Activated CD4-positive, CD25-positive, alpha-beta regulatory T cell treated with anti-CD3 and anti-CD28 coated beads, Interleukin-2, amount 50 U/mL, for 24 hours (primary cell): ENCODE results near the gene NAPEPLD.
A peak's percentile ranks its signal among the peaks of the same experiment; 100 is the strongest.
"Not testable (repeated sequence)": the region's sequence is repeated elsewhere in the genome, so short reads cannot be mapped to it uniquely, and the experiment has no call there.

Experiments used
- ATAC-seq, 2 donors: fragments of 150-1000 bp; cut with Tn5 transposase; one replicate each; pipeline ENCODE4 v1.10.0; 2021; ENCODE audit warnings: mild to moderate bottlenecking in 1 of 2, moderate library complexity in 1 of 2

The NAPEPLD gene

DNA sequence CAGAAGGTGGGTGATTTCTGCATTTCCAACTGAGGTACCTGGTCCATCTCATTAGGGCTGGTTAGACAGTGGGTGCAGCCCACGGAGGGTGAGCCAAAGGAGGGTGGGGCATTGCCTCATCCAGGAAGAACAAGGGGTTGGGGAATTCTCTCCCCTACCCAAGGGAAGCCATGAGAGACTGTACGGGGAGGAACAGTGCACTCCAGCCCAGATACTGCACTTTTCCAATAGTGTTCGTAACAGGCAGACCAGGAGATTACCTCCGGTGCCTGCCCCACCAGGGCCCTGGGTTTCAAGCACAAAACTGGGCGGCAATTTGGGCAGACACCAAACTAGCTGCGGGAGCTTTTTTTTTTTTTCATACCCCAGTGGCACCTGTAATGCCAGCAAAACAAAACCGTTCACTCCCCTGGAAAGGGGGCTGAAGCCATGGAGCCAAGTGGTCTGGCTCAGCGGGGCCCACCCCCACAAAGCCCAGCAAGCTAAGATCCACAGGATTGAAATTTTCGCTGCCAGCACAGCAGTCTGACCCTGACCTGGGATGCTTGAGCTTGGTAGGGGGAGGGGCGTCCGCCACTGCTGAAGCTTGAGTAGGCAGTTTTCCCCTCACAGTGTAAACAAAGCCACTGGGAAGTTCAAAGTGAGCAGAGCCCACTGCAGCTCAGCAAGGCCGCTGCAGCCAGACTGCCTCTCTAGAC is 42.7 kb downstream of the NAPEPLD start:
- ATAC-seq: no peak

DNA sequence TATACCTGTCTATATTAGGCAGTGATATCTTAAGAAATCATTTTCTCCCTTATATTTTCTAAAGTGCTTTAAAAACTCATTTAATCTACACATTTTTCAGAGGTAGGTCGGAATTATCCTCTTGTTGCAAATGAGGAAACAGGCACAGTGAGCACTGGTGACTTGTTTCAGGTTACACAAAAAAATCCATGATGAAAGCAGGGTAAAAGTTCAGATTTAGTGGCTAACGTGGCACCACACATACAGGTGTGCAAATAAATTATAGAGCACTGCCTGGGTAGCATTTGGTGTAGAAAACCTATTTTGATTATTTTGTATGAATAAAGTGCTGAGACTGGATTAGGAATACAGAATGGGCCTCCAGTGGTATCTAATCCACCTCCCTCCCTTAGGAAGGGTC is 47.4 kb downstream of the NAPEPLD start:
- ATAC-seq: no peak

DNA sequence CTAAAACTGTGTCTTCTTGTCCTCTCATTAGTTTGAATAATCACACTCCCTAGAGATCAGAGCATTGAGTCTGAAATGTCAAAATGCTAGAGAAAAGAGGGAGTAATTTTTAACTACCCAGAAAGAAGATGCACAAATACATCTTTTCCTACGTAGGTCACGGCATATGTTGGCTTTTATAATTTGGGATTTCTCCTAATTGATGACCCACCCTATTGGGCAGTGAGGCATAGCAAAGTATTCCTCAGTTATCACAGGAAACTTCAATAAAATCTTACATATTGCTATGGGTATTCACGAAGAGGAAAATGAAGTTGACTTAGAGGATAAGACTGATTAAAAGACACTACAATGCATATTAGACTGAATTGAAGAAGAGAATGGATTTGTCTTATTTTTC is 48.6 kb downstream of the NAPEPLD start:
- ATAC-seq: no peak

DNA sequence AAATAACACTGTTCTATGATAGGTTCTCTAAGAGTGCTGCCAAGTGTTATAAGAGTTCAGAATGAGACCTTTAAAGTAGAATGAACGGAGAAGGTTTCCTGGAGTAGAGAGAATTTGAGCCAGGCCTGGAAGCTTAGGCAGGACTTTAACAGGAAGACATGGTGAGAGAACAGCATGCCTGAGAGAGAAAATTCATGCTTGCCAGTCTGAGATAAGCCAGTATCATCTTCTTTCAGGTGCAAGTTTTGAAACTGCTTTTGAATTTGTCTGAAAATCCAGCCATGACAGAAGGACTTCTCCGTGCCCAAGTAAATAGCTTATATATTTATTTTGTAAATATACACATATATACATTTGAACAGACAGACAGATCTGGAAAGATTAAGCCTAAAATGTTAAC is 51.9 kb downstream of the NAPEPLD start:
- ATAC-seq: no peak

DNA sequence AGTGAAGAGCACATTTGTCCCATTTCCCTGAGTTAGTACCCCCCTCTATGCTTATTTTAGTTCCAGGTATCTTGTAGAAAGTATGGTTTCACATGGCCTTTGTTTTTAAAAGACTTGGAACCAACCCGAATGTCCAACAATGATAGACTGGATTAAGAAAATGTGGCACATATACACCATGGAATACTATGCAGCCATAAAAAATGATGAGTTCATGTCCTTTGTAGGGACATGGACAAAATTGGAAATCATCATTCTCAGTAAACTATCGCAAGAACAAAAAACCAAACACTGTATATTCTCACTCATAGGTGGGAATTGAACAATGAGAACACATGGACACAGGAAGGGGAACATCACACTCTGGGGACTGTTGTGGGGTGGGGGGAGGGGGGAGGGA is 53.3 kb downstream of the NAPEPLD start:
- ATAC-seq: not testable (repeated sequence)

DNA sequence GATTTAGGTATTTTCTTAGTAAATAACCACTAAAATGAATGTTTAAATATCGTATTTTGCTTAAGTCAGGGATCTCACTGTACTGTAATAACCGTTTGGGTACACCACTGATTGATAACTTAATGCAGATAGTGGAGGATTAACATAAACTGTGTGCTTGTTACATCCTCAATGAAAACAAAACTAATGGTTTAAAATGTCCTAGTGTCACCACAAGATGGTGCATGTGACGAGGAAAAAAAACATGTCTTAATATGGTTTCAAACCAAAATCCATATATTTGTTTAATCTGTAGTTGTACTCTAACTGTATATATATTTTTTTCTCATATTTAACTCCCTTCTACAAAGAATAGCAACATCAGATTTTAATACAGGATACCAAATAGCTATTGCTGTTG is 54.8 kb downstream of the NAPEPLD start:
- ATAC-seq: no peak

DNA sequence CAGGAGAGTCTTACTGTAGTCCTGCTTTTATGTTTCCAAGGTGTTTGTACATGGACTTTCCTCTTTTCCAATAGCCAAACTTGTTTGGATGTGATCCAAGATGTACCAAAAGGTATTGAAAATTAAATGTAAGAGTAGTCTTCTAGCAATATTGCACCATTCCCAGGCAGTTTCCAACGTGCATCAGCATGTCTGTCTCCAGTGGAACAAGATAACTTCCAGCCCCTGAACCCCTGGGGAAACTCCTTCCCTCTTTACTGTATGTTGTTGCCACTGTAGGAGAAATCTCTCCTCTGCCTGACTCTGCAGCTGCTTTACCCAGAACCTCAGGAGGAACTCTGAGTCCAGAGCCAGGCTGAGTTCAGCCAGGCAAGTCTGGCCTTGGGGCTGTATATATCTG is 55.5 kb downstream of the NAPEPLD start:
- no peak for ATAC-seq

DNA sequence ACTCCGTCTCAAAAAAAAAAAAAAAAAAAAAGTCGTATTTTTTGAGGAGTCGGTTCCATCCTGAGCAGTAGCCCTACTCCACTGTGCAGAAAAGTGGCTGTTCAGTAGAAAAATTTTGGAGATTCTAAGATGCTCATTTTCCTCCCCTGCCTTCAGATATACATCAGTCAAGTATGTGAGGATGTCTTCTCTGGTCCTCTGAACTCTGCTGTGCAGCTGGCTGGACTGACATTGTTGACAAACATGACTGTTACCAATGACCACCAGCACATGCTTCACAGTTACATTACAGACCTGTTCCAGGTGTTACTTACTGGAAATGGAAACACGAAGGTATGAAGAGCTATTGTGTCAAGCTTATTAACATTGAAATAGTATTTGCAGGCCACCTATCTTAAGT is 56.6 kb downstream of the NAPEPLD start:
- ATAC-seq: not testable (repeated sequence)

DNA sequence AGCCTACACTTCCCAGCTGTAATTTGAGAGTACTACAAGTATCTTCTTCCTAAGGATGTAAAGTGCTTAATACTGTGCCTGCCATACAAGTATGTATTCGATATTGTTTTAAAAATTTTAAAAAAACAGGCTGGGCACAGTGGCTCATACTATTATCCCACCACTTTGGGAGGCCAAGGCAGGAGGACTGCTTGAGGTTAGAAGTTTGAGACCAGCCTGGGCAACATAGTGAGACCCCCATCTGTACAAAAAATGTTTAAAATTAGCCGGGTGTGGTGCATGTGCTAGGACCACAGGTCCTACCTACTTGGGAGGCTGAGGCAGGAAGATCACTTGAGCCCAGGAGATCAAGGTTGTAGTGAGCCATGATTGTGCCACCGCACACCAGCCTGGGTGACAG is 65.7 kb downstream of the NAPEPLD start:
- no peak for ATAC-seq

DNA sequence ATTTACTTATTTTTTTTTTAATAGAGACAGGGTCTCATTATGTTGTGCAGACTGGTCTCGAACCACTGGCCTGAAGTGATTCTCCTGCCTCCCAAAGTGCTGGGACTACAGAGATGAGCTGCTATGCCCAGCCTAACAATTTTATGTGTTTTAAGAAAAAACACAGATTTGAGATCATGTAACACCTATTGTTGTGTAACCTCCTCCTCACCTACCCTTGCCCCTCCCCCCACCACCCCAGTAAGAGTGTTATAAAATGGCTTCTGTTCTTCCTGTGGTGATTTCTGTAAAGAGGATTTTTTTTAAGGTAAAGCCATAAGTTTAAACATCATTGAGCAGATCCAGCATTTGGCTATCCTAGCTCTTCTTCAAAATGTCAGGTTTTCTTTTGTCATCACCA is 66.4 kb downstream of the NAPEPLD start:
- no peak for ATAC-seq

DNA sequence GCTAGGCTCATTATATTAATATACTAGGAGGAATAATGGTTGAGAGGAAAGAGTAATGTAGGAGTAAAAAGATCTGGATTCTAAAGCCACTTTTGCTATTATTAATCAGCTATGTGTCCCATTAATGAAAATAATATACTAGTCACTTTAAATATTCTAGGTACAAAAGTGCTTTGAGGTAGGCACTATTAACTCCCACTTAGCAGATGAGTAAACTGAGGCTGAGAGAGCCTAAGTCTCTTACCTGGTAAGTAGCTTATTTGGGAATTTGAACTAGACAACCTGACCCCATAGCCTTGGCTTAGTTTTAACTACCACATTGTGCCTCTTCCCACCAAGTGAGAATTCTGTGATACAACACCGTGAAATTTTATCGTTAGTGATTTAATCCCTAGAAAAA is 68.0 kb downstream of the NAPEPLD start:
- ATAC-seq: no peak

DNA sequence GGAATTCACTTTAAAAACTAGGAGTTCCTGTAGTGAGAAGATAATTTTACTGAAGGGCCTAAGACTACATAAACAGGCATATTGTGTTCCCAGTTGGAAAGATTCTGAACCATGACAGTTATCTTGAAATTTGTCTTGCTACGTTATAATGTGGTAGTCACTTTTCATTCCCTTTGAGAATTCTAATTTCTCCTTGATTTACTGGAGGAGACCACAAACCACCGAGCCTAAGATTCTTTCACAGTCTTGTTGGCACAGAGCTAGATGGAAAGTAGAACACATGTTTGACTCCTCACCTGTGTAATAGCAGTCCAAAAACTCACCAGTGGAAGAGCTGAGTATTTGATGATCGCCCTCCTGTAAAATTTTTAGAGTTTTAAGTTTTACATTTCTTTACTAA is 69.1 kb downstream of the NAPEPLD start:
- ATAC-seq: no peak

DNA sequence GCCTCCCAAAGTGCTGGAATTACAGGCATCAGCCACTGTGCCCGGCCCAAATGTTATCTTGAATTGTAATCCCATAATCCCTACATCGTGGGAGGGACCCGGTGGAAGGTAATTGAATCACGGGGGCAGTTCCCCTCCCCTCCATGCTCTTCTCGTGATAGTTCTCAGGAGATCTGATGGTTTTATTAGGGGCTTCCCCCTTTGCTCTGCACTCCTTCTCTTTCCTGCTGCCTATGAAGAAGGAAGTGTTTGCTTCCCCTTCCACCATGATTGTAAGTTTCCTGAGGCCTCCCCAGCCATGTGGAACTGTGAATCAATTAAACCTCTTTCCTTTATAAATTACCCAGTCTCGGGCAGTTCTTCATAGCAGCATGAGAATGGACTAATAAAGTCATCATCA is 70.7 kb downstream of the NAPEPLD start:
- ATAC-seq: not testable (repeated sequence)

DNA sequence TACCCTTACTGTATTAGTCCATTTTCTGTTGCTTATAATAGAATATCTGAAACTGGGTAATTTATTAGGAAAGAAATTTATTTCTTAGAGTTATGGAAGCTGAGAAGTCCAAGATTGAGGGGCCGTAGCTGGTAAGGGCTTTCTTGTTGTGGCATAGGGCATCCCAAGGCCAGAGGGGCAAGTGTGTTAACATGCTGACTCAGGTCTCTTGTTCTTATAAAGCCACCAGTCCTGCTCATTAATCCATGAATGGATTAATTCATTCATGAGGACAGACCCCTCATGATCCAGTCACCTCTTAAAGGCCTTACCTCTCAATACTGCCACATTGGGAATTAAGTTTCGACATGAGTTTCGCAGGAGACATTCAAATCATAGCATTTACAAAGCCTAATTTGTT is 71.6 kb downstream of the NAPEPLD start:
- ATAC-seq: no peak

DNA sequence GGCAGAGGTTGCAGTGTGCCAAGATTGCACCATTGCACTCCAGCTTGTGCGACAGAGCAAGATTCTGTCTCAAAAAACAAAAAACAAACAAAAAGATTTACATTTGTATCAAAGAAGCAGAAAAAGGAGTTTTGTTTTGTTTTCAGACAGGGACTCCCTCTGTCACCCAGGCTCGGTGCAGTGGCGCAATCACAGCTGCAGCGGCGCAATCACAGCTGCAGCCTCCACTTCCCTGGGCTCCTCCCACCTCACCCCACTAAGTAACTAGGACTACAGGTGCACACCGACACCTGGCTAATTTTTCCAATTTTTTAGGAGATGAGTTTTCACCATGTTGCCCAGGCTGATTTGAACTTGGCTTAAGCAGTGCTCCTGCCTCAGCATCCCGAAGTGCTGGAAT is 72.1 kb downstream of the NAPEPLD start:
- no peak for ATAC-seq

DNA sequence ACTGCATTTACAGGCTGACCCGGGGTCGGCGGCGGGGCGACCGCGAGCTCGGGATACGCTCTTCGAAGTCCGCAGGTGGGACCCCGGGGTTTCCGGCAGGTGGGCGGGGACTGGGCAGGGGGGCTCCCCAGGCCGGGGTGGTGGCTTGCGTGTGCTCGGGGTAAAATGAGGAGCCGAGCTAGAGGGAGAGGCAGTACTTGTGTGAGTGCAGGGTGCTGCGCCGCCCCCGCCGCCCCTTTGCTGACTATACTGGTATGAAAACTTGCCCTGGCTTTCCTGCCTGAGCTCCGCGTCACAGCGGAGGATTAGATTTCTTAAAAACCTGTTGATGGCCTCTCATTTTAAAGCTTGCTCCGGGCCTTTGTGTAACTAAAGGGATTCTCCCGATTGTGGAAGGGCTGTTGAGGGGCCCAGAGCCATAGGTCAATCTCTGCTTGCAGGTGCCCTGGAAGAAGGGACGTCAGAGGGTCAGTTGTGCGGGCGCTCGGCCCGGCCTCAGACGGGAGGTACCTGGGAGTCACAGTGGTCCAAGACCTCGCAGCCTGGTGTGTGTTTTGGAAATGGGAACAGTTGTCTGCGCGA is 73.5 kb downstream of the NAPEPLD start:
- peak; percentile 76 to 80 for ATAC-seq

DNA sequence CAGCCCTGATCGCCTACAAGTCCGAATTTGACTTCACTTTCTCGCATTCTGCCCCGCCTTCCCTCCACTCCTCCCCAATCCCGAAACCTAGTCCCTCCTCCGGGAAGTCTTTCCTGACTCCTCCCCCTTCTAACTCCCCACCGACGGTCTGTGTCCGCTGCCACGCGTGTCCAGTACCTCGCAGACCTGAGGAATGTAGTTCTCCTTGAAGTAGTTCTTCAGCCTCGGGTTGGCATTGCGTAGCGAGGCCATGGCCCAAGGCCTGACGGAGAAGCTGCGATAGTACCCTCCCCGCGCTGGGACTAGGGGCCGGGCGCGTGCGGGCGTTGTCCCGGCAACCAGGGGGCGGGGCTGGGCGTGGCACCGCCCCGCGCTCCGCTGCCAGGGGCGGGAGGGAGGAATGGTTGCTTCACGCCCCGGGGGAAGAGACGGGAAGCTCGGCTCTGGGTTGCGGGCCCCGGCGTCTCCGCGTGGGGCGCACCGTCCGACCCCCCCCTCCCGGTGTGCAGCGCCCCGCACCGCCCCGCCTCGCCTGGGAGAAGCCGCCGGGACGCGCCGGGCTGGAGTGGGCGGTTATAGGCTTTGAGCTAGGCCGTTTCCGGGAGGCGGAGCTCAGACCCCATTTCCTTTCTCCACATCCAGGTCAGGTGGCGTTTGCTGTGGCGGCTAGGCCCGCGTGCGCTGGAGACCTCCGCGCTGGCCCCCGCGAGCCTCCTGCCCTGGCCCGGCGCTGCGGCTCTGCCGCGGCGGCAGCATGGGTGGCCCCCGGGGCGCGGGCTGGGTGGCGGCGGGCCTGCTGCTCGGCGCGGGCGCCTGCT is 74.2 kb downstream of the NAPEPLD start, which contains the start of the genes ARMC10 and FBXL13:
Gene ARMC10, plus strand, starts transcription at position 622 of the 818 bp plus-strand sequence. Its CDS starts 133 bp downstream, at position 755.
Gene FBXL13, minus strand, starts transcription at position 278 of the 818 bp plus-strand sequence.
- peak; percentile 83 to 84 for ATAC-seq

DNA sequence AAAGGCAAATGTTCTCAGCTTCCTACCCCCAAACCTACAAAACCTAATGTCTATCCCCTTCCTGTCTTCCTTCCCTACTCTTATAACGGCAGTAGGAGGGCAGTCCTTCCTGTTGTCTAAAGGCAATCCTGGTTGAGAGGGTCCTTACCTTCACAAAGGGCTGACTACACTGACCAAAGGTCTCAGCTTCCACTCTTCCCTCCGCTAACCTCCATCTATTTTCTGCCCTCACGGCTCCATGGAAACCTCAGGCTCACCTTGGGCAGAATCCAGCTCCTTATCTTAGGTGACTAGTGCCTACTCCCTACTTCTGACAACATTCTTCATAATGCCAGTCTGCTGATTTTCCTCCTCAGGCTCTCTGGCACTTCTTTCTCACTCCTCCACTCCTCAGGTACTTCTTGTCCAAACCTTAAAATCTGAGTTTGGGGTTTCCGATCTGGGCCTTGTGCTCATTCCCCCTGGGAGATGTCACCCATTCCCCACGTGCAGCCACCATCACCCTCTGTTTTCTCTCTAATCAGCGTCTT is 74.8 kb downstream of the NAPEPLD start:
- ATAC-seq: no peak

DNA sequence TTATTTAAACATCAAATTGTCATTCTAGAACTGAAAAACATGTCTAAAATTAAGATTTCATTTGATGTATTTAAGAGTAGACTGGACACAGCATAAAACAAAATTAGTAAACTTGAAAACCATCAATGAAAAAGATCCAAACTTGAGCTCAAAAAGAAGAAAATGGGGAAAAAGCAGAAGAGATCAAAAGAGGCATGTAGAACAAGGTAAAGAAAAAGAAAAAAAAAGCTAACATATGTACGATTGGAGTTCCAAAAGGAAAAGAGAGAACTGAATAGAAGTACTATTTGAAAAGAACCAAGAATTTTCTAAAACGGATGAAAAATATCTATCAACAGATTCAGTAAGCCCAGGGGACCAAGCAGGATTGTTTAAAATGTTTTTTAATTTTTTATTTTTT is 77.9 kb downstream of the NAPEPLD start:
- ATAC-seq: no peak

DNA sequence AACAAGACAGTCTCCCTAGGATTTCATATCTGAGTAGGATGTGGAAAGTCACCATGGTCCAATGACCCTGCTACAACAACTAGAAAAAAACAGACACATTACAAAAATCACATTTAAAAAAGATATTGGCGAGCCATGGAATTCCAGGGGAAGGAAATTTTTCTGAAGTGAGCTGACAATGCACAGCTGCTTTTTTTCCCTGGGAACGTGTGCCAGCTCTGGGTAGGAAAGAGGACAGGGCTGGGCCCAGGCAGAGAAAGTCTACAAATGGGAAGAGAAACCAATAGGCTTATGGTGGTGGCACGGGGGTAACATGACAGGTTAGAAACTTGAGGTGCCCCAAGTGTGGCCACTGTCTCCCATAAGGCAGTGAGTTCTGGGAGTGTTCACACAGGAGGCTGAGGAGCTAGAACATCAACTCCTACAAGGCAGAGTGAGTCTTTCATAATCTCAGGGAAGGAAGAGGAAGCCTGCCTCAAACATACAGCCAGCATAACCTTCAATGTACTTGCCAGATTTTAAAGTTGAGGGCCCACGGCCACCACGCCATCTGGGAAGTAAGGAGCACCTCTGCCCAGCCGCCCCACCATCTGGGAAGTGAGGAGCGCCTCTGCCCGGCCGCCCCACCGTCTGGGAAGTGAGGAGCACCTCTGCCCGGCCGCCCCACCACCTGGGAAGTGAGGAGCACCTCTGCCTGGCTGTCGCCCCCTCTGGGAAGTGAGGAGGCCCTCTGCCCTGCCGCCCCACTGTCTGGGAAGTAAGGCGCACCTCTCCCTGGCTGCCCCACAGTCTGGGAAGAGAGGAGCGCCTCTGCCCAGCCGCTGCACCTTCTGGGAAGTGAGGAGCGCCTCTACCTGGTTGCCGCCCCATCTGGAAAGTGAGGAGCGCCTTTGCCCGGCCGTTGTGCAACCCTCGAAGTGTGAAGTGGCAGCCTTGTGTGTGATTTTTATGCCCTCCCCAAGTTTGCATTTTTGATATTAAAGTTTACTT is 80.2 kb downstream of the NAPEPLD start:
- ATAC-seq: no peak

DNA sequence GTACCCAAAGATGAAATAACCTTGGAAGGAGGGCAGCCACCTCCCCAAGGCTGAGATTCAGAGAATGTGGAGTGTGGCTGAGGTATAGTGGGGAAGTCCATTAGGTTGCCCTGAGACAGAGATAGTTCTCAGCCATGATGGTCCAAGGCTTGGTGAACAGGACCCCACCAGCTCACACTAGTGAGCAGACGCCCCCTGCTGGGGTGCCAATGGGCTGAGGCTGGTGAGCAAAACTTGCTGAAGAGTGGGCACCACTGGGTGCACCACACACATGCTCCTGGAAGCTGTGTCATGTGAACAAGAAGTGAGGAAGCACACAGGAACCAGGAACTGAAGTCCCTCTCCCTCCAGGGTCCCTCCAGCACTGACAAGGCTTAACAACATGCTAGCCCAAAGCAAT is 83.2 kb downstream of the NAPEPLD start:
- peak; percentile 41 to 43 for ATAC-seq

DNA sequence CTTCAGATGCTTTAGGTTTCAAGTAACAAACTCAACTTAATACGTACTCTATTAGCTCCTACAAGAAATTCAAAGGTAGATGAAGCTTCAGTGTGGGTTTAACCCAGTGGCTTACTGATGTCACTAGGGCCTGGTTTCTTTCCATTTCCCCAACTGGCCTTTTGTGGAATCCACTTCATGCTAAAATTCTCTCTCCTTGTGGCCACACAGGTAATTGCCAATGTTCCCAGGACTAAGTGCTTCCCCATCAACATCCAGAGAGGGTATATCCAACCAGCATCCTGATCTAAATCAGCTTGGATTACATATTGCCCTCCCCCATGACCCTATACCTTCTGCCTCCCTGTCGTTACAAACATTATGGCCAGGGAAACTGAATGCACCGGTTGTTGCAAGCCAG is 85.0 kb downstream of the NAPEPLD start:
- ATAC-seq: no peak
